CD4-positive, alpha-beta T cell treated with Interleukin-6 at 100 ng/mL for 8 hours (primary cell): ENCODE measurements around the gene MAP1LC3B2.
"Not testable (repeated sequence)": the region's sequence is repeated elsewhere in the genome, so short reads cannot be mapped to it uniquely, and the experiment has no call there.

Experiments
- DNase-seq: peaks from one replicate; pipeline ENCODE4 v3.0.0-alpha.2; 2020; ENCODE audit warnings: mixed read lengths, low spot score

MAP1LC3B2 gene

GRCh38 chr12:116561181-116561821 lies 2.1 kb downstream of the MAP1LC3B2 start:
- DNase-seq = no peak

GRCh38 chr12:116562090-116562489 lies 2.9 kb downstream of the MAP1LC3B2 start:
- DNase-seq = no peak

DNA sequence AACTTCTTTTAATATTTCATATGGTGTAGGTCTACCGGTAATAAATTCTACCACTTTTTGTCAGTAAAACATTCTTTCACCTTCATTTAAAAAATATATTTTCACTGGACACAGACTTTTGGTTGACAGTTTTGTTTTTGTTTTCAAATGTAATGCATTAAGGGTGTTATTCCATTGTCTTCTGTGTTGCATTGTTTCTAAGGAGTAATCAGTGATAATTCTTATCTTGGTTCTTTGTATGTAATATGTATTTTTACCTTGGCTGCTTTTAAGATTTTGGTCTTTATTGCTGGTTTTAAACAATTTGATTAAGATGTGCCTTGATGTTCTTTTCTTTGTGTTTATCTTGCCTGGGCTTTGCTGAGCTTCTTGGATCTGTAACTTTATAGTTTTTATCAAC lies 4.1 kb downstream of the MAP1LC3B2 start:
- no peak for DNase-seq

GRCh38 chr12:116564080-116564479 lies 4.9 kb downstream of the MAP1LC3B2 start:
- no peak for DNase-seq

DNA sequence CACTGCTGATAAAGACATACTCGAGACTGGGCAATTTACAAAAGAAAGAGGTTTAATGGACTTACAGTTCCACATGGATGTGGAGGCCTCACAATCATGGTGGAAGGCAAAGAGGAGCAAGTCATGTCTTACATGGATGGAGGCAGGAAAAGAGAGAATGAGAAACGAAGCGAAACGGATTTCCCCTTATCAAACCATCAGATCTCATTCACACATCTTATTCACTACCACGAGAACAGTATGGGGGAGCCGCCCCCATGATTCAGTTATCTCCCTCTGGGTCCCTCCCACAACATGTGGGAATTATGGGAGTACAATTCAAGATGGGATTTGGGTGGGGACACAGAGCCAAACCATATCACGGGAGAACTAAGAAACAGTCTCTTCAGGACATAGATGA lies 6.0 kb downstream of the MAP1LC3B2 start:
- not testable (repeated sequence) for DNase-seq

DNA sequence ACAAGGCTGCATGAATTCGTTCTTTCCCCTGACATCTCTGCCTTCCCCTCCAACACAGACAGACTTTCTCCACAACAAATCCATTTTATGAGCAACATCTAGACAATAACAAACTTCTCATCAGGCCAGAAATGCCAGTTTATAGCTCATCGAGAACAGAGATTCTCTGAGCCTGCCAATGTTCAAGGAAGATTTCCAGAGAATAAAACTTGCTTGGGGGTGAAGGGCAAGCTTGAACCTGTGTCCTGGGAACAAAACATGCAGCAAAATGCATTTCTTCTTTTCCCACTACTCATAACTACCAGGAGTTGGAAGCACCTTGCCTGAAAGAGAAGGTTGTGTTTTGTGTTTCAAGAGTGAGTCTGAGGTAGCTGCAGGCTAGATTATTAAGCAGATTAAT lies 6.8 kb downstream of the MAP1LC3B2 start:
- no peak for DNase-seq

DNA sequence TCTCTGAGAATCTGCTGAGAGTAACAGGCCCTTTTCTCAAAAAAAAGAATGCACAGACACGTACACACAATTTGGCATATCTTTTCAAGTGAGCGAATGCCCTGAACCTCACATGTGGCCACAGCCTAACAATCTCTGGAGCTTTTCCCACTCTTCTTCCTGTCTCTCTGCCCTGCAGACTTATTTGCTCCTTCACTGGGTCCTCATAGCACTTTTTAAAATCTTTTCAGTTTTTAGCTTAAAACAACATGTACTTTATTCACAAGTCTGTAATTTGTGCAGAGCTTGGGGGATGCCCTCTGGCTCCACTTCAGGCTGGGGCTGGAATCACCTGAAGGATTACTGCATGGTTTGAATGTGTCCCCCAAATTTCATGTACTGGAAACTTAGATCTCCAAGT lies 9.0 kb downstream of the MAP1LC3B2 start:
- DNase-seq = no peak

DNA sequence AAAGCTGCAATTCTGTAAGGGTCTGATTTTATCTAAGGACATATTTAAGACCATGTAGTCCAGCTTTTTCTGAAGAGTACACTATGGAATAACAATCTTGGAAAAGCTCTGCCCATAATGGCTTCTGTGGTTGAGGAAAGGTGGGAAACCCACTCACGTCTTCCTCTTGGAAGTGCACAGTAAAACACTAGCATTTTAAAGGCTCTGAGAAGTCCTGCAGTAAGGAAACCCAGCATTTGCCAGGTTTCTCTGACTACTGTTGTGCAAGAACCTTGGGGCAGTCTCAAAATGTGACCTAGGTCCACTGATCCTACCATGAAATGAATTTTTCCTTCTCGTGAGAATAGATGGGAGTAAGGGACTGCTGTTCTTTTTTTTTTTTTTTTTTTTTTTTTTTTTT lies 11.9 kb downstream of the MAP1LC3B2 start:
- DNase-seq = no peak

GRCh38 chr12:116573776-116574175 lies 14.6 kb downstream of the MAP1LC3B2 start:
- no peak for DNase-seq

GRCh38 chr12:116575754-116576153 lies 16.6 kb downstream of the MAP1LC3B2 start:
- DNase-seq = not testable (repeated sequence)

- no peak for DNase-seq
Observed at GRCh38 chr12:116577154-116577561, 18.0 kb downstream of the MAP1LC3B2 start.

GRCh38 chr12:116578051-116578450 lies 18.9 kb downstream of the MAP1LC3B2 start:
- DNase-seq = no peak

DNA sequence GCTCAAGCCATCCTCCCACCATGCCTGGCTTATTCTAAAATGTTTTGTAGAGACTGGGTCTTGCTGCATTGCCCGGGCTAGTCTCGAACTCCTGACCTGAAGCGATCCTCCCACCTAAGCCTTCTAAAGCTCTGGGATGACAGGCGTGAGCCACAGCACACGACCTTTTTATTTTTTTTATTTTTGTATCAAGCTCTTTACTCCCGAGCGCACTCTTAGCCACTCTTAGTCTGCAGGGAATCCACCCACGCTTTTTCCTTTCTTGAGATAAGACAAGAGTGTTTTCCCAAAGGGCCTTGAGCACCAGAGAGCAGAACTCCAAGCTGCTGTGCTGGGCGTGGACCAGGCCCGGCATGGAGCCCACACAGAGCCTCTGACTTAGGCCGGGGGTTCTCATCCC lies 23.4 kb downstream of the MAP1LC3B2 start:
- no peak for DNase-seq

- no peak for DNase-seq
Observed at GRCh38 chr12:116583129-116583694, 24.0 kb downstream of the MAP1LC3B2 start.

GRCh38 chr12:116587270-116587669 lies 28.1 kb downstream of the MAP1LC3B2 start:
- no peak for DNase-seq

GRCh38 chr12:116588390-116589028 lies 29.3 kb downstream of the MAP1LC3B2 start:
- no peak for DNase-seq

GRCh38 chr12:116589581-116589980 lies 30.4 kb downstream of the MAP1LC3B2 start:
- DNase-seq = no peak

DNA sequence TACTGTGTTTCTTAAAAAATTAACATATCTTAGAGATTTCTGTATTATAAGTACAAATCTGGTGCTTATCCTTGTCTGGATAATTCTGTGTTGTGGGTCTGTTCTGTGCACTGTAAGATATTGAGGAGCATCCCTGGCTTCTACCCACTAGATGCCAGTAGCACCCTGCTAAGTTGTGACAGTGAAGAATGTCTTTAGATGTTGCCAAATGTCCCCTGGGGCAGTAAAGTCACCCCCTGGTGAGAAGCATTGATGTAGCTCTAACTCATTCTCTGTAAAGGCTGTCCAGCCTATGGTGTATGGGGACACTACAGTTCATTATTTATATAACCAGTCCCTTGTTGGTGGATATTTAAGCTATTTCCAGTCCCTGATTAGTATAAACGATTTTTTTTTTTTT lies 31.4 kb downstream of the MAP1LC3B2 start:
- no peak for DNase-seq

DNA sequence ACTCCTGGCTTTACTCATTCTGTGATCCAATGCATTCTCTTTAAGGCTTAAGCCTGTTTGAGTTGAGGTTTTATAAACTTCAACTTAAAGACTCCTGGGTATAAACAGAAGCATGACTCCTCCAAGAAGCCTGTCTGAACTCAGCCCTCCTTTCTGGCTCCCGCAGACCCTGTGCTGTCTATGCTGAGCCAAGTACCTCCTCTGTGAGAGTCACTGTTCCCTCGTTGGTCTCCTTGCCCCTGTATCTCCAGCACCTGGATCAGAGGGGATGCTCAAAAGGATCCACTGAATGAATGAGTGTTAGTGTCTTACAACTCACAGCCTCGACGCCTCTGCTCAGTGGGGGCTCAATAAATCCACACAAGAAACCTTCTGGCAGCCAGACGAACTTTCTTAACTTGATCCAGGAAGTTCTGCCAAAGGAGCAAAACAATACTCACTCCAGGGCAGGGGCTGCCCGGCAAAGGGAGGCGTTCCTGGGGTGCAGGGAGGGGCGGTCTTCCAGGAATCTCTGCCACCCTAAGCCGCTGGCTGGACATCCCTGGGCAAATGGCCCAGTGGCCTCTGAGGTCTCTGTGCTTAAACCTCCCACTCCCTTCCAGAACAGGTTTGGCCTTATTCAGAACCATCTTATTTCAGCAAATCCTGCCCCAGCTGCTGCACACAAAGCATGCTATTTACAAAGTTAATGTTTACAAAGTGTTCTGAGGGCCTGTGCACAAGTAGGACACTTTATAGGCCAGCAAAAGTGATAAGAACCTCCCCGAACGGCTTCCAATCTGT lies 32.9 kb downstream of the MAP1LC3B2 start:
- DNase-seq = no peak

DNA sequence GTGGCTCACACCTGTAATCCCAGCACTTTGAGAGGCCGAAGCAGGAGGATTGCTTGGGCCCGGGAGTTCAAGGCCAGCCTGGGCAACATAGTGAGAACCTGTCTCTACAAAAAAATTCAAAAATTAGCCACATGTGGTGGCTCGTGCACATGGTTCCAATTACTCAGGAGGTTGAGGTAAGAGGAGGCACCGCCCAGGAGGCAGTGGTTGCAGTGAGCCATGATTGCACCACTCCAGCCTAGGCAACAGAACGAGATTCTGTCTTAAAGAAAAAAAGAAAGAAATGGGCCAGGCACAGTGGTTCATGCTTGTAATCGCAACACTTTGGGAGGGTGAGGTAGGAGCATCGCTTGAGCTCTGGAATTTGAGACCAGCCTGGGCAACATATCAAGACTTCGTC lies 33.5 kb downstream of the MAP1LC3B2 start:
- no peak for DNase-seq

DNA sequence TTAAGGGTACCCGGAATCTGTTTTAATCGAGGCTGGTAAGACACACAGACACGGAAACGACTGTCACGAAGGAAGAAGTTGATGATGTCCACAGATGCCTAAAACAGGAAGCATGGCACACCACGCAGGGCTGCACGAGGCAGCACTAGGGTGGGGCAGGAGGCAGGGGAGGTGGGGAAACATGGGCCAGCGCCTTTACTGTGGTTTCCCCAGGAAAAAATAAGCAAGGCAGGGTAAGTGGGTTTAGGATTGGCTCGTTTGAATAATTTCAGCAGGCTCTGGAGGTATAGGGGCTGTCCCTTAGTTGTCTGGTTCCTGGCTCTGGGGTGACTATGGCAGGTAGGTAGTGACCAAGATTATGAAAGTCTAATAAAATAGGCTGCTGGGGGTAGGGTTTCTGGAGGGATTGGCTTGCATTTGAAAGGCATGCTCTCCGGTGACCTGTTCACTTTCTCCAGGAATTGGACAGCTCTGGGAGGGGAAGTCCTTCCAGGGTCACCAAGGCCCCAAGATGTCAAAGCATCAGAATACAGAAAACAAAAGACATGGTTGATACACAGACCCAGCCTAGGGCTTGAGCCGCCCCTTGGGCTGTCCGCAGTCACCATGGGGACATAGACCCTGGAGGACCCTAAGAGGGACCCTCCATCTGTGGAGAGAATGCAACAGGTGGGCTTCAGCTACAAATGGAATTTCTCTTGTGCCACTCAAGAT lies 35.3 kb downstream of the MAP1LC3B2 start:
- DNase-seq = peak; percentile 73

DNA sequence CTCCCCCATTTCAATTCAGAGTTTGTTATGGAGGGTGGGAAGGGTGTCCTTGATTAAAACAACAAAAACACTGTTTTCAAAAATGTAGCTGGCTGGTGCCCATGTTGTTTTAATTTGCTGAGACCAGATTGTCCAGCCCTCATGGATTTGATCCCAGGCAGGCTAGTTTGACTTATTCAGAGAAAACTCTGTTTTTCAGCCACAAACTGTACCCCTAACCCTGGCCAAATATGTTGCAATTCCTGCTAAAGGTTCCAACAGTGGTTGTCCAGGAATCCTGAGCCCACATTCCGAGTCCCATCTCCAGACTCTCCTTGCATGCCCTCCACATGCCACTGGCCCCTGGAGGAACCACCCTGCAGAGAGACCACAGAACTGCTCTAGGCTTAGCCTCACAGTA lies 36.0 kb downstream of the MAP1LC3B2 start:
- no peak for DNase-seq
